Activated CD8-positive, alpha-beta T cell treated with anti-CD3 and anti-CD28 coated beads for 36 hours (primary cell): ENCODE results near the gene STAC. TPM values are rescaled to one million over a fixed set of nuclear protein-coding genes. Genes with fewer than 3 reads are reported as not detected.

Experiments used
- ATAC-seq: fragments of 200-7000 bp; cut with Tn5 transposase; one replicate; pipeline ENCODE4 v1.10.0; 2021; ENCODE audit warnings: mild to moderate bottlenecking, moderate library complexity
- CTCF ChIA-PET: fragments of 350-600 bp; sonication (Branson Sonifier 250); formaldehyde crosslinking; loops from one replicate; lab custom pipeline; 2021; ENCODE audit warnings: antibody characterized with exemption; lab: Charles Lee
- POLR2A ChIA-PET: fragments of 350-600 bp; sonication (Branson Sonifier 250); formaldehyde crosslinking; loops from one replicate; lab custom pipeline; 2021; ENCODE audit warnings: antibody characterized with exemption; lab: Charles Lee
- DNase-seq: peaks from one replicate; pipeline ENCODE4 v3.0.0-alpha.2; 2020
- H3K27ac Mint-ChIP-seq: one replicate; pipeline ENCODE4 v1.8.0; 2021; ENCODE audit warnings: mild to moderate bottlenecking, mixed read lengths
- H3K27me3 Mint-ChIP-seq: one replicate; pipeline ENCODE4 v1.8.0; 2021; ENCODE audit warnings: mixed read lengths
- H3K36me3 Mint-ChIP-seq: one replicate; pipeline ENCODE4 v1.8.0; 2021; ENCODE audit warnings: low read depth, mixed read lengths
- H3K4me1 Mint-ChIP-seq: one replicate; pipeline ENCODE4 v1.8.0; 2021; ENCODE audit warnings: low read depth, mixed read lengths
- H3K4me3 Mint-ChIP-seq: one replicate; pipeline ENCODE4 v1.8.0; 2021; ENCODE audit warnings: mild to moderate bottlenecking, moderate library complexity, mixed read lengths
- H3K9me3 Mint-ChIP-seq: one replicate; pipeline ENCODE4 v1.8.0; 2021; ENCODE audit warnings: mixed read lengths
- CTCF ChIP-seq: fragments of 200-600 bp; IDR thresholded peaks from one replicate; pipeline ENCODE4 v1.8.0; 2022; ENCODE audit warnings: antibody characterized with exemption, mild to moderate bottlenecking
- intact Hi-C: fragments of 100-400 bp; cut with micrococcal nuclease; formaldehyde crosslinking; loops from one replicate; pipeline ENCODE4 v1.10.0; 2022
- total RNA-seq, 2 experiments: library from RNA; stranded (reverse); gene quantifications; one replicate each; pipeline ENCODE4 v1.2.3, GENCODE V29; 2021

STAC gene
- total RNA-seq, 2 experiments from 2014 or later: not detected

- Mint-ChIP-seq H3K27ac (no peak overlapping the region), H3K9me3 (no peaks in the 10 kb centered on the region), H3K4me1 (no peaks in the 10 kb centered on the region), H3K36me3 (no peaks in the 10 kb centered on the region), H3K4me3 (no peak overlapping the region), H3K27me3 (no peaks in the 10 kb centered on the region)
- DNase-seq (no peak), ATAC-seq (no peak)
- ChIA-PET CTCF (no interaction called here), POLR2A (no interaction called here)
- intact Hi-C loops: no loop called here
- no peak for TF ChIP-seq CTCF
Observed at GRCh38 chr3:36418296-36418695, 38.0 kb downstream of the STAC start.

GRCh38 chr3:36428445-36428844 is 48.1 kb downstream of the STAC start:
- H3K4me3 Mint-ChIP-seq: no peak overlapping the region
- ATAC-seq (no peak), DNase-seq (no peak)
- TF ChIP-seq CTCF: no peak
- ChIA-PET CTCF (no interaction called here), POLR2A (no interaction called here)
- H3K27ac Mint-ChIP-seq: no peak overlapping the region
- H3K27me3 Mint-ChIP-seq: no peaks in the 10 kb centered on the region
- H3K36me3 Mint-ChIP-seq: no peaks in the 10 kb centered on the region
- H3K9me3 Mint-ChIP-seq: no peaks in the 10 kb centered on the region
- intact Hi-C loops: no loop called here
- H3K4me1 Mint-ChIP-seq: no peaks in the 10 kb centered on the region

DNA sequence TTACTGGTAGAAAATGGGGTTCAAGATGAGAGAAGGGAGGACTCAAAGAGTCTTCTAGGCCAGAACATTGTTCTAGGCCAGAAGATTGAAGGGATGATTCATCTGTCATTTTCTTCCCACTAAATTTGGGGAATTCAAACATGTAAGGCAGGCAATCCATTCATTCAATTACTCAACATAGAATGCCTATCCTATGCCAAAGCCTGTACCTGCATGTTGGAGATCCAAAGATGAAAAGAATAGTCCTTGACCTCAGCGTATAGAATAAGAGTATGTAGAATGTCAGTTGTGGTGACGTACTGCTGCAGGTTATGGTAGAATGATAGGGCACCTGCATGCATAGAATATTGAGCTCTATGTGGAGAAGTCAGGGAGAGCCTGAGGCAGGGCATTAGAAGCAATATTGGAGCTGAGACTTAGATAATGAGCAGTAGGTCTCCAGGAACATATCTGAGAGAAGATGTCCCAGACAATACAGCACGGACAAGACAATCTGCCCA is 49.7 kb downstream of the STAC start:
- H3K27me3 Mint-ChIP-seq: no peaks in the 10 kb centered on the region
- no peak for ATAC-seq

DNA sequence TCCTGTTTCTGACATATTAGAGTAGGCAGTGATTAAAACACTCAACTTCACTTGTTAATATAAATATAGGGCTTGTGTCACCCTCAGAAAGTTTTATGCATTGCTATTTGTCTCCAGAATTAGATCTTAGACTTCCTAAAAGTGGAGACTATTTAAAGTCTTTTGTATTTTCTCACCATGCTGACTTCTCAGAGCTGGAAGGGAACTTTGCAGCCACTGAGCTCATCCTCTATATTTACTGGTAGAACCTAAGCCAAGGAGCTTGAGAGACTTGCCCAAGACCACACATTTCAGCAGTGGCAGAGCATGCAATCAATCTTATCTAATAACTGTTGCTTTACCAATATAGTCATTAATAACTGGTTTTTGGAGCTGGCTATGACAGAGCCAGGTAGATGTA is 53.2 kb downstream of the STAC start:
- Mint-ChIP-seq H3K27me3 (no peaks in the 10 kb centered on the region), H3K36me3 (no peaks in the 10 kb centered on the region), H3K9me3 (no peaks in the 10 kb centered on the region), H3K4me1 (no peaks in the 10 kb centered on the region), H3K4me3 (no peak overlapping the region), H3K27ac (no peak overlapping the region)
- DNase-seq (no peak), ATAC-seq (no peak)
- intact Hi-C loops: no loop called here
- CTCF ChIA-PET: no interaction called here
- TF ChIP-seq CTCF: no peak
- POLR2A ChIA-PET: no interaction called here

More for the DNA sequence above, 49.7 kb downstream of the STAC start:
- no peak for DNase-seq
- Mint-ChIP-seq H3K4me3 (no peak overlapping the region), H3K27ac (no peak overlapping the region), H3K36me3 (no peaks in the 10 kb centered on the region), H3K9me3 (no peaks in the 10 kb centered on the region), H3K4me1 (no peaks in the 10 kb centered on the region)
- intact Hi-C loops: no loop called here
- POLR2A ChIA-PET: no interaction called here
- CTCF ChIA-PET: no interaction called here
- TF ChIP-seq CTCF: no peak

- Mint-ChIP-seq H3K36me3 (no peaks in the 10 kb centered on the region), H3K27me3 (no peaks in the 10 kb centered on the region), H3K4me3 (no peak overlapping the region), H3K27ac (no peak overlapping the region), H3K4me1 (no peaks in the 10 kb centered on the region), H3K9me3 (no peaks in the 10 kb centered on the region)
- no peak for ATAC-seq
- TF ChIP-seq CTCF: no peak
- ChIA-PET CTCF (no interaction called here), POLR2A (no interaction called here)
- no peak for DNase-seq
- intact Hi-C loops: no loop called here
Observed at GRCh38 chr3:36434687-36435426, 54.6 kb downstream of the STAC start.
